Urinary bladder (tissue), 4 donors: ENCODE results near the gene EXOC3L1. TPM values are rescaled to one million over a fixed set of nuclear protein-coding genes. Genes with fewer than 3 reads are reported as not detected.

Experiments
- DNase-seq: peaks from one replicate; pipeline ENCODE4 v3.0.0-alpha.2; 2015; ENCODE audit errors: extremely low spot score
- H3K27ac ChIP-seq: one replicate; pipeline ENCODE4 v1.5.1; 2013; ENCODE audit warnings: low read depth, mild to moderate bottlenecking, moderate library complexity
- H3K36me3 ChIP-seq: one replicate; pipeline ENCODE4 v1.6.1; 2013; ENCODE audit warnings: mild to moderate bottlenecking, moderate library complexity; ENCODE audit not compliant: insufficient read depth
- H3K4me1 ChIP-seq: one replicate; pipeline ENCODE4 v1.6.1; 2013; ENCODE audit warnings: mild to moderate bottlenecking, moderate library complexity; ENCODE audit not compliant: insufficient read depth
- H3K4me3 ChIP-seq: one replicate; pipeline ENCODE4 v1.5.1; 2013; ENCODE audit warnings: low read depth, low read length
- WGBS: extraction: QIAGEN DNeasy Blood & Tissue Kit; methylation state at CpG from one replicate; pipeline ENCODE4 v1.1.7; 2013; 5-methylcytosine and 5-hydroxymethylcytosine counted together
- polyA plus RNA-seq: library from polyadenylated mRNA; stranded (reverse); fragments of 200-250 nt; gene quantifications from one replicate; pipeline ENCODE4 v1.2.3, GENCODE V29; 2013
- total RNA-seq: library from RNA; depleted of rRNA; stranded (reverse); fragments of >200 nt; gene quantifications from one replicate; pipeline ENCODE4 v1.2.3, GENCODE V29; 2014
- donor health status: healthy with polysubstance abuse.
- donor health status: healthy.

EXOC3L1 gene
- total and polyA plus RNA-seq, 2 donors = 3.4 to 3.7 TPM

GRCh38 chr16:67197704-67198103 is 7.8 kb upstream of the EXOC3L1 start:
- Histone ChIP-seq H3K27ac (no peak overlapping the region), H3K4me1 (no peaks in the 10 kb centered on the region), H3K4me3 (no peak overlapping the region), H3K36me3 (peaks cover 8% of the 10 kb centered on the region)
- DNase-seq = no peak
- 76% methylated on average over 6 of the region's 6 CpGs for WGBS

GRCh38 chr16:67196881-67197280 is 6.9 kb upstream of the EXOC3L1 start:
- Histone ChIP-seq H3K4me3 (no peak overlapping the region), H3K4me1 (no peaks in the 10 kb centered on the region), H3K27ac (no peak overlapping the region), H3K36me3 (peaks cover 8% of the 10 kb centered on the region)
- no peak for DNase-seq
- WGBS = 95% methylated on average over 1 of the region's 1 CpG

- Histone ChIP-seq H3K4me1 (no peaks in the 10 kb centered on the region), H3K27ac (no peak overlapping the region), H3K36me3 (peaks cover 8% of the 10 kb centered on the region), H3K4me3 (no peak overlapping the region)
- 88% methylated on average over 5 of the region's 5 CpGs for WGBS
- no peak for DNase-seq
These were observed 5.7 kb upstream of the EXOC3L1 start for GRCh38 chr16:67195676-67196075.

- H3K4me3 ChIP-seq = no peak overlapping the region
- H3K4me1 ChIP-seq = no peaks in the 10 kb centered on the region
- DNase-seq = no peak
- H3K27ac ChIP-seq = no peak overlapping the region
- peaks cover 8% of the 10 kb centered on the region for H3K36me3 ChIP-seq
- 88% methylated on average over 6 of the region's 6 CpGs for WGBS
These were observed 4.3 kb upstream of the EXOC3L1 start for GRCh38 chr16:67194260-67194659.

- H3K4me3 ChIP-seq = no peak overlapping the region
- no peaks in the 10 kb centered on the region for H3K4me1 ChIP-seq
- no peak overlapping the region for H3K27ac ChIP-seq
- H3K36me3 ChIP-seq = peaks cover 8% of the 10 kb centered on the region
- DNase-seq = no peak
These were observed 3.6 kb upstream of the EXOC3L1 start for GRCh38 chr16:67193536-67193935.

- Histone ChIP-seq H3K27ac (no peak overlapping the region), H3K4me1 (no peaks in the 10 kb centered on the region)
These were observed 2.9 kb upstream of the EXOC3L1 start for GRCh38 chr16:67192781-67193361.

GRCh38 chr16:67191995-67192681 is 2.2 kb upstream of the EXOC3L1 start, which contains the start of gene E2F4:
E2F4 (plus strand) TSS chr16:67192155; CDS start chr16:67192228, 73 bp downstream.
- under 1% methylated on average over 54 of the region's 54 CpGs for WGBS
- peaks cover 8% of the 10 kb centered on the region for H3K36me3 ChIP-seq
- peak within 1 kb of the TSS; percentile 68 for H3K4me3 ChIP-seq
- H3K4me1 ChIP-seq = no peaks in the 10 kb centered on the region
- DNase-seq = no peak
- no peak within 1 kb of the TSS for H3K27ac ChIP-seq

More at GRCh38 chr16:67192781-67193361, 2.9 kb upstream of the EXOC3L1 start:
- 26% methylated on average over 17 of the region's 17 CpGs for WGBS
- DNase-seq = no peak
- Histone ChIP-seq H3K36me3 (peaks cover 8% of the 10 kb centered on the region), H3K4me3 (peak overlapping the region; percentile 68)

GRCh38 chr16:67191411-67191994 is 1.6 kb upstream of the EXOC3L1 start:
- H3K4me1 ChIP-seq = no peaks in the 10 kb centered on the region
- no peak for DNase-seq
- no peak overlapping the region for H3K4me3 ChIP-seq
- H3K27ac ChIP-seq = no peak overlapping the region
- H3K36me3 ChIP-seq = peaks cover 8% of the 10 kb centered on the region
- 25% methylated on average over 9 of the region's 9 CpGs for whole genome bisulfite sequencing

- 69% methylated on average over 13 of the region's 13 CpGs for WGBS
- H3K36me3 ChIP-seq = peaks cover 8% of the 10 kb centered on the region
- H3K4me1 ChIP-seq = no peaks in the 10 kb centered on the region
- no peak for DNase-seq
- H3K27ac ChIP-seq = no peak overlapping the region
- H3K4me3 ChIP-seq = no peak overlapping the region
These were observed 788 bp upstream of the EXOC3L1 start for GRCh38 chr16:67190448-67191399.

- no peak for DNase-seq
- no peak overlapping the region for H3K4me3 ChIP-seq
- 91% methylated on average over 15 of the region's 15 CpGs for WGBS
- no peaks in the 10 kb centered on the region for H3K36me3 ChIP-seq
- no peak overlapping the region for H3K27ac ChIP-seq
- no peaks in the 10 kb centered on the region for H3K4me1 ChIP-seq
These were observed 1.1 kb downstream of the EXOC3L1 start for GRCh38 chr16:67188798-67189197.

GRCh38 chr16:67188323-67188722 is 1.6 kb downstream of the EXOC3L1 start:
- WGBS = 69% methylated on average over 4 of the region's 4 CpGs
- Histone ChIP-seq H3K36me3 (no peaks in the 10 kb centered on the region), H3K4me1 (no peaks in the 10 kb centered on the region), H3K4me3 (no peak overlapping the region), H3K27ac (no peak overlapping the region)
- DNase-seq = no peak

- H3K4me1 ChIP-seq = no peaks in the 10 kb centered on the region
- H3K36me3 ChIP-seq = no peaks in the 10 kb centered on the region
- H3K4me3 ChIP-seq = no peak overlapping the region
- DNase-seq = no peak
- no peak overlapping the region for H3K27ac ChIP-seq
- 83% methylated on average over 26 of the region's 26 CpGs for WGBS
These were observed 2.6 kb downstream of the EXOC3L1 start for GRCh38 chr16:67187175-67187890.

- Histone ChIP-seq H3K4me1 (no peaks in the 10 kb centered on the region), H3K4me3 (no peak overlapping the region), H3K27ac (no peak overlapping the region), H3K36me3 (no peaks in the 10 kb centered on the region)
- 42% methylated on average over 5 of the region's 5 CpGs for WGBS
- DNase-seq = no peak
These were observed 3.4 kb downstream of the EXOC3L1 start for GRCh38 chr16:67186550-67186950.
